SU-DHL-6 (cell line): ENCODE results near the gene NCOA1.

Experiments used
- CTCF ChIP-seq: fragments of 200-600 bp; sonication (generic); IDR thresholded peaks from one replicate; pipeline ENCODE4 v1.5.1; 2017; ENCODE audit warnings: antibody characterized with exemption, mild to moderate bottlenecking, low read length, moderate library complexity; ENCODE audit not compliant: insufficient read depth, poor library complexity, severe bottlenecking
- EZH2phosphoT487 ChIP-seq: fragments of 200-600 bp; sonication (generic), shearing (Covaris generic); conservative IDR thresholded peaks from 2 replicates; pipeline ENCODE4 v1.6.1; 2018; ENCODE audit warnings: mild to moderate bottlenecking, antibody characterized with exemption, low read length, moderate library complexity, mixed read lengths

- TF ChIP-seq CTCF (no peak), EZH2phosphoT487 (no peak)
Measured at GRCh38 chr2:24542269-24542872, 51.3 kb downstream of the NCOA1 start.
